Body of pancreas (tissue), 4 donors: ENCODE results near the gene ST6GALNAC1. TPM values are rescaled to one million over a fixed set of nuclear protein-coding genes. Genes with fewer than 3 reads are reported as not detected.

Experiments
- ATAC-seq: fragments of 150-250 bp; one replicate; pipeline ENCODE4 v1.9.1; 2016
- DNase-seq, 4 donors: peaks; one replicate each; pipeline ENCODE4 v3.0.0-alpha.2; 2019
- H3K27ac ChIP-seq, 4 donors: fragments of 200-600 bp; sonication (generic); 1 replicate in 3 of 4; 2 replicates in 1 of 4; pipeline versions ENCODE4 v1.5.1 to v1.6.1; 2016 to 2019; ENCODE audit warnings: mild to moderate bottlenecking in 1 of 4, mixed read lengths in 1 of 4, moderate library complexity in 1 of 4
- H3K27me3 ChIP-seq, 2 donors: fragments of 200-600 bp; sonication (generic); one replicate each; pipeline ENCODE4 v1.6.0; 2016; ENCODE audit warnings: mild to moderate bottlenecking in 1 of 2
- H3K36me3 ChIP-seq, 2 donors: fragments of 200-600 bp; sonication (generic); replicated peaks in 1 of 2; 2 replicates each; pipeline ENCODE4 v1.5.1; 2016; ENCODE audit warnings: low read depth in 2 of 2; ENCODE audit not compliant: insufficient read depth in 1 of 2
- H3K4me1 ChIP-seq: fragments of 200-600 bp; sonication (generic); one replicate; pipeline ENCODE4 v1.6.0; 2016
- H3K4me3 ChIP-seq, 2 donors: fragments of 200-600 bp; sonication (generic); 1 replicate in 1 of 2; 2 replicates in 1 of 2; pipeline ENCODE4 v1.5.1; 2016 to 2019
- H3K9me3 ChIP-seq, 3 donors: fragments of 200-600 bp; sonication (generic); 1 replicate in 2 of 3; 2 replicates in 1 of 3; pipeline ENCODE4 v1.5.1; 2016
- CTCF ChIP-seq, 7 experiments: fragments of 450-650 bp in 4 of 7; fragments of 200-600 bp in 3 of 7; sonication (generic) in 3 of 7; IDR thresholded peaks; one replicate each; pipeline ENCODE4 v1.5.1; 2016 to 2019; ENCODE audit warnings: antibody characterized with exemption in 7 of 7
- POLR2A ChIP-seq, 3 donors: fragments of 450-650 bp; IDR thresholded peaks; one replicate each; pipeline ENCODE4 v1.6.1; 2016; ENCODE audit warnings: antibody characterized with exemption in 3 of 3, mild to moderate bottlenecking in 2 of 3
- WGBS, 2 donors: methylation state at CpG; one replicate each; pipeline ENCODE4 v1.1.5; 2017; 5-methylcytosine and 5-hydroxymethylcytosine counted together
- intact Hi-C: fragments of 100-400 bp; cut with DNase I; formaldehyde crosslinking; loops from one replicate; pipeline ENCODE4 v1.15.1; 2023
- small RNA-seq: library from RNA; depleted of rRNA; stranded (forward); fragments of <200 nt; gene quantifications from one replicate; pipeline ENCODE3, GENCODE V24; 2016
- total RNA-seq, 2 donors: library from RNA; depleted of rRNA; stranded (reverse); fragments of >200 nt; gene quantifications; one replicate each; pipeline ENCODE4 v1.1.0, GENCODE V29; 2016

The ST6GALNAC1 gene
- total RNA-seq, 2 donors from 2014 or later = 9.3 to 13.5 TPM

GRCh38 chr17:76575570-76575969, 68.0 kb downstream of the ST6GALNAC1 start:
- no peaks in the 10 kb centered on the region for H3K36me3 ChIP-seq
- H3K9me3 ChIP-seq = no peaks in the 10 kb centered on the region
- no peaks in the 10 kb centered on the region for H3K27me3 ChIP-seq
- TF ChIP-seq CTCF (IDR thresholded peaks at IDR 0.05) (no peak), POLR2A (IDR thresholded peaks at IDR 0.05) (no peak)
- ATAC-seq (no peak), DNase-seq (no peak)
- no peak overlapping the region for H3K4me3 ChIP-seq
- intact Hi-C loops = no loop called here
- H3K27ac ChIP-seq = no peak overlapping the region
- WGBS, 2 donors = 67 to 80% methylated on average over 5 of the region's 5 CpGs
- H3K4me1 ChIP-seq = no peaks in the 10 kb centered on the region

Small RNA genes lying within 50 kb of the gene (small RNA-seq; reads per million reads assigned to genes)
- not detected for gene AC015802.2
- gene RNU6-227P = not detected

Other genes starting within 250 kb of the ST6GALNAC1 start
- 10 to 100 TPM; 17.1 to 30.3 TPM for gene UBE2O, start 190.6 kb downstream of the ST6GALNAC1 start, total RNA-seq
- not detected for gene AANAT, start 176.2 kb downstream of the ST6GALNAC1 start, total RNA-seq
- gene RHBDF2, start 142.3 kb downstream of the ST6GALNAC1 start, total RNA-seq = 10 to 100 TPM; 23.1 to 48.1 TPM
- 10 to 100 TPM in 1 of 2 donors, 1 to 10 TPM in 1; 9.6 to 21.1 TPM for gene CYGB, start 106.0 kb downstream of the ST6GALNAC1 start, total RNA-seq
- 1 to 10 TPM in 1 of 2 donors, under 1 TPM in 1; 0.52 to 4.6 TPM for gene PRCD, start 103.7 kb downstream of the ST6GALNAC1 start, total RNA-seq
- gene ST6GALNAC2, start 57.9 kb downstream of the ST6GALNAC1 start, total RNA-seq = 10 to 100 TPM in 1 of 2 donors, 1 to 10 TPM in 1; 6.9 to 10.1 TPM
- gene MXRA7, start 67.2 kb upstream of the ST6GALNAC1 start, total RNA-seq = 10 to 100 TPM; 71.9 to 87.4 TPM
- gene JMJD6, start 82.8 kb upstream of the ST6GALNAC1 start, total RNA-seq = 10 to 100 TPM; 15.2 to 20.0 TPM
- 10 to 100 TPM; 25.9 to 44.2 TPM for gene METTL23, start 83.1 kb upstream of the ST6GALNAC1 start, total RNA-seq
- 100 to 1,000 TPM; 258 to 301 TPM for gene SRSF2, start 93.6 kb upstream of the ST6GALNAC1 start, total RNA-seq
- 10 to 100 TPM in 1 of 2 donors, 1 to 10 TPM in 1; 7.6 to 16.6 TPM for gene MFSD11, start 94.4 kb upstream of the ST6GALNAC1 start, total RNA-seq
- gene MGAT5B, start 224.6 kb upstream of the ST6GALNAC1 start, total RNA-seq = 1 to 10 TPM in 1 of 2 donors, not detected in 1; 3.6 TPM